ENCODE results near the gene FAM181B.

The FAM181B gene

DNA sequence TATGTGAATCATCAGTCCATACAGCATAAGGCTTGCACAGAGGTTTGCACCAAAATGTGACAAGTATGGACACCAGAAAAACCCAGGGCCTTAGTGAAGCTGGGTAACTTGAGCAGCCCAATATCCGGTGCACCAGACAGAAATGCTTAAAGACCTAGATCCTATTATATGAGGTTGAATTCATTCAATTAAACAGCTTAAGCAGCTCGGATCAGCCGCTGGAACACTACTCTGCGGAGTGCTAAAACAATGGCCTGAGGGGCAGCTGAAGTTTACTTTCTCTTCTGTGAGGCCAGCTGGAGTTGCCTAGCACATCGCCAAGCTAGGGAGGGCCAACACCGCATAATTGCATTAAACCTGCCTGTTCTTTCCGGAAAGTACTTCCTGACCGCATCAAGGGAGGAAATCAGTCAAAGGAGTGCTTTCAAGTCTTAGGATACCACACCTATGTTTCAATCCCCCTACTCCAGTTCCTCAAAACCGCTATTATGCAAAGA, 17.0 kb upstream of the FAM181B start:
- no peaks in the 10 kb centered on the region for H3K36me3 ChIP-seq (replicated peaks; ENCODE audit: low read depth, low read length)
- H4K20me1 ChIP-seq (ENCODE audit: insufficient read depth, low read length) = no peaks in the 10 kb centered on the region
- no peak overlapping the region for H2AFZ ChIP-seq (ENCODE audit: low read depth, low read length)
- H3K79me2 ChIP-seq (ENCODE audit: low read length) = no peaks in the 10 kb centered on the region
- no peak overlapping the region for H3K4me3 ChIP-seq (ENCODE audit: low read length)
- H3K27me3 ChIP-seq (ENCODE audit: low read depth, low read length) = no peaks in the 10 kb centered on the region
- H3K9ac ChIP-seq (ENCODE audit: low read length) = no peak overlapping the region
- no peaks in the 10 kb centered on the region for H3K4me1 ChIP-seq (ENCODE audit: low read length)
- H3K27ac ChIP-seq (ENCODE audit: low read length) = no peak overlapping the region
- no peaks in the 10 kb centered on the region for H3K9me3 ChIP-seq (ENCODE audit: insufficient read depth, low read length)
- H3K4me2 ChIP-seq (ENCODE audit: low read length) = no peak overlapping the region
- TF ChIP-seq EZH2phosphoT487 (IDR thresholded peaks at IDR 0.05; ENCODE audit: low read depth) = no peak
- TF ChIP-seq, protein P1, sequence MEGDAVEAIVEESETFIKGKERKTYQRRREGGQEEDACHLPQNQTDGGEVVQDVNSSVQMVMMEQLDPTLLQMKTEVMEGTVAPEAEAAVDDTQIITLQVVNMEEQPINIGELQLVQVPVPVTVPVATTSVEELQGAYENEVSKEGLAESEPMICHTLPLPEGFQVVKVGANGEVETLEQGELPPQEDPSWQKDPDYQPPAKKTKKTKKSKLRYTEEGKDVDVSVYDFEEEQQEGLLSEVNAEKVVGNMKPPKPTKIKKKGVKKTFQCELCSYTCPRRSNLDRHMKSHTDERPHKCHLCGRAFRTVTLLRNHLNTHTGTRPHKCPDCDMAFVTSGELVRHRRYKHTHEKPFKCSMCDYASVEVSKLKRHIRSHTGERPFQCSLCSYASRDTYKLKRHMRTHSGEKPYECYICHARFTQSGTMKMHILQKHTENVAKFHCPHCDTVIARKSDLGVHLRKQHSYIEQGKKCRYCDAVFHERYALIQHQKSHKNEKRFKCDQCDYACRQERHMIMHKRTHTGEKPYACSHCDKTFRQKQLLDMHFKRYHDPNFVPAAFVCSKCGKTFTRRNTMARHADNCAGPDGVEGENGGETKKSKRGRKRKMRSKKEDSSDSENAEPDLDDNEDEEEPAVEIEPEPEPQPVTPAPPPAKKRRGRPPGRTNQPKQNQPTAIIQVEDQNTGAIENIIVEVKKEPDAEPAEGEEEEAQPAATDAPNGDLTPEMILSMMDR (IDR thresholded peaks at IDR 0.05; ENCODE audit: low read depth, low read length) = no peak

DNA sequence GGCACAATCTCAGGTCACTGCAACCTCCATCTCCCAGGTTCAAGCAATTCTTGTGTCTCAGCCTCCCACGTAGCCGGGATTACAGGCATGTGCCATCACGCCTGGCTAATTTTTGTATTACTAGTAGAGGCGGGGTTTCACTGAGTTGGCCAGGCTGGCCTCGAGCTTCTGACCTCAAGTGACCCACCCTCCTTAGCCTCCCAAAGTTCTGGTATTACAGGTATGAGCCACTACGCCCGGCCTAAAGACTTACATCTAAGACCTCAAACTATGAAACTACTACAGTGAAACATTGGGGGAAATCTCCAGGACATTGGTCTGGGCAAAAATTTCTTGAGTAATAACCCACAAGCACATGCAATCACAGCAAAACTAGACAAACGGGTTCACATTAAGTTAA, 13.8 kb upstream of the FAM181B start:
- no peak overlapping the region for H3K4me3 ChIP-seq (ENCODE audit: low read length)
- no peak for TF ChIP-seq EZH2phosphoT487 (IDR thresholded peaks at IDR 0.05; ENCODE audit: low read depth)
- TF ChIP-seq, protein P1 (IDR thresholded peaks at IDR 0.05; ENCODE audit: low read depth, low read length) = no peak
- no peaks in the 10 kb centered on the region for H3K79me2 ChIP-seq (ENCODE audit: low read length)
- H4K20me1 ChIP-seq (ENCODE audit: insufficient read depth, low read length) = no peaks in the 10 kb centered on the region
- H3K4me2 ChIP-seq (ENCODE audit: low read length) = no peak overlapping the region
- H3K4me1 ChIP-seq (ENCODE audit: low read length) = no peaks in the 10 kb centered on the region
- H3K36me3 ChIP-seq (replicated peaks; ENCODE audit: low read depth, low read length) = no peaks in the 10 kb centered on the region
- H3K27ac ChIP-seq (ENCODE audit: low read length) = no peak overlapping the region
- H3K9me3 ChIP-seq (ENCODE audit: insufficient read depth, low read length) = no peaks in the 10 kb centered on the region
- no peak overlapping the region for H2AFZ ChIP-seq (ENCODE audit: low read depth, low read length)
- 0 out of 2 replicates have a peak, but pooled peaks cover 7% of the 10 kb centered on the region for H3K27me3 ChIP-seq (ENCODE audit: low read depth, low read length)
- no peak overlapping the region for H3K9ac ChIP-seq (ENCODE audit: low read length)

DNA sequence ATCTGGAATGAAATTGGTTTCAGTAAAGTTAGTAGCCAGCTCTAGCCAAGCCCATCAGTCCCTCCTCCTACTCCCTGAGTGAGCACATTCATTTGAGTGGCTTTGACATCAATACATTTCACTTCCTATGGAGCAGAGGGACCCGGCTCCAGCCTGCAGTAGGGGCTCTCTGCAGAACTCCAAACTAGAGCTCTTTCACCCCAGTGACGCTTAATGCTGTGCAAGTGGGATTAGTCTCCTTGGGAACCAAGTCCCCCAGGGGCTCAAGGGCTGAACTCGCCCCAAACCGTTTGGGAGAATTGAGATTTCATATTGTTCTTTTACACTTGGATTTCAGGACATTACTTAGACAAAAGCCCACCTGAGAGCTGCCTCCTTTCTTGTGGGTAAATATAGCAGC, 4.4 kb upstream of the FAM181B start:
- no peak overlapping the region for H3K4me2 ChIP-seq (ENCODE audit: low read length)
- no peak overlapping the region for H2AFZ ChIP-seq (ENCODE audit: low read depth, low read length)
- H3K27me3 ChIP-seq (ENCODE audit: low read depth, low read length) = 0 out of 2 replicates have a peak, but pooled peaks cover 11% of the 10 kb centered on the region
- no peaks in the 10 kb centered on the region for H3K9me3 ChIP-seq (ENCODE audit: insufficient read depth, low read length)
- no peak overlapping the region for H3K27ac ChIP-seq (ENCODE audit: low read length)
- H3K4me3 ChIP-seq (ENCODE audit: low read length) = no peak overlapping the region
- no peaks in the 10 kb centered on the region for H3K4me1 ChIP-seq (ENCODE audit: low read length)
- TF ChIP-seq, protein P1 (IDR thresholded peaks at IDR 0.05; ENCODE audit: low read depth, low read length) = no peak
- no peak for TF ChIP-seq EZH2phosphoT487 (IDR thresholded peaks at IDR 0.05; ENCODE audit: low read depth)
- no peaks in the 10 kb centered on the region for H4K20me1 ChIP-seq (ENCODE audit: insufficient read depth, low read length)
- no peaks in the 10 kb centered on the region for H3K36me3 ChIP-seq (replicated peaks; ENCODE audit: low read depth, low read length)
- no peak overlapping the region for H3K9ac ChIP-seq (ENCODE audit: low read length)
- H3K79me2 ChIP-seq (ENCODE audit: low read length) = no peaks in the 10 kb centered on the region

DNA sequence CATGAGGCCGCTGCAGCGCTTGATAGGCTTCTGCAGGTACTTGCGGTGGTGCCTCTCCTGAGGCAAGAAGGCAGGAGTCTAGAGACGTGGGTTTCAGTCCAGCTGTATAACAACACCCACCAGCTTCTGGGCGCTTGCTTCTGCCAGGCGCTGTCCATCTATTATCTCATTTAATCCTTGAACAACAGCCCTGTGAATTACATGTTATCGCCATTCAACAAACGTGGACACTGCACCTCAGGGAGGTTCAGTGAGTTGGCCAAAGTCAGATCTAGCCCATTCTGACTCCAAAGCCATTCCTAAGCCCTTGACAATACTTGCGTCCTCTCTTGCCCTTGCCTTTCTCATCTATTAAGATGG, 436 bp upstream of the FAM181B start:
- Histone ChIP-seq H3K4me3 (ENCODE audit: low read length) (no peak overlapping the region), H3K36me3 (replicated peaks; ENCODE audit: low read depth, low read length) (no peaks in the 10 kb centered on the region), H2AFZ (ENCODE audit: low read depth, low read length) (no peak overlapping the region), H3K9ac (ENCODE audit: low read length) (no peak overlapping the region), H4K20me1 (ENCODE audit: insufficient read depth, low read length) (no peaks in the 10 kb centered on the region), H3K27ac (ENCODE audit: low read length) (no peak overlapping the region), H3K4me1 (ENCODE audit: low read length) (no peaks in the 10 kb centered on the region), H3K27me3 (ENCODE audit: low read depth, low read length) (no peaks in the 10 kb centered on the region), H3K9me3 (ENCODE audit: insufficient read depth, low read length) (no peaks in the 10 kb centered on the region), H3K4me2 (ENCODE audit: low read length) (no peak overlapping the region), H3K79me2 (ENCODE audit: low read length) (no peaks in the 10 kb centered on the region)
- TF ChIP-seq, protein P1 (IDR thresholded peaks at IDR 0.05; ENCODE audit: low read depth, low read length) = no peak
- TF ChIP-seq EZH2phosphoT487 (IDR thresholded peaks at IDR 0.05; ENCODE audit: low read depth) = no peak
